Bone marrow (tissue), 2 donors: ENCODE measurements around the gene MACROH2A2.
"Not testable (repeated sequence)": the region's sequence is repeated elsewhere in the genome, so short reads cannot be mapped to it uniquely, and the experiment has no call there.

Experiments used
- DNase-seq, 2 donors: peaks; one replicate each; lab custom pipeline; 2025; lab: John Stamatoyannopoulos, UW

Gene MACROH2A2

DNA sequence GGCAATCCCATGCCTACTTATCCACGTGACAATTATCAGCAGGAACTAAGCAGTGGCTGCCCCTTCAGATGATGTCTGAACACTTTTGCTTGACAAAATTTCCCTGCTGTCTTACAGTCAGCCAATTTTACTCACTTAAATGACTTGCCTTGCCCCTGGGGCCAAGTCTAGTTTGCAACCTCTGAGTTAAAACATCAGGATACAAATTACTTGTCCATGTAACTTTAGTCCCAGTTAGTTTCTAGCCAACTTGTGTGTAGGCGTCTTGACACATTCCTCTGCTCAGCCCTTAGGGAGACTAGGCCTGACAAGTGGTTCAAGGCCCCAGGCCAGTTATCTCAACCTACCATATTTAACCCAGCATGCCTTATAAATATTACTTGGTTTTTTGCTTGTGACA lies 105.5 kb downstream of the MACROH2A2 start:
- DNase-seq: no peak

DNA sequence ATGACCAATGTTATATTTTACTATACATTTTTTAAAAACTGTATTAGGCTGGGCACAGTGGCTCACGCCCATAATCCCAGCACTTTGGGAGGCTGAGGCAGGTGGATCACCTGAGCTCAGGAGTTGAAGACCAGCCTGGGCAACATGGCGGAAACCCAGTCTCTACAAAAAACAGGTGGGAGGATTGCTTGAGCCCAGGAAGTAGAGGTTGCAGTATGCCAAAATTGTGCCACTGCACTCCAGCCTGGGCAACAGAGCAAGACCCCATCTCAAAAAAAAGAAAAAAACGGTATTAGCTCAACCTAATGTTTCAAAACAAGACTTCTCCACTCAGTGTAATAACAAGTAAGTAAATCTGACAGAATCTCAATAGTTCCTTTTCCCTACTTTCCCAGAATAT lies 106.7 kb downstream of the MACROH2A2 start:
- DNase-seq: not testable (repeated sequence)

DNA sequence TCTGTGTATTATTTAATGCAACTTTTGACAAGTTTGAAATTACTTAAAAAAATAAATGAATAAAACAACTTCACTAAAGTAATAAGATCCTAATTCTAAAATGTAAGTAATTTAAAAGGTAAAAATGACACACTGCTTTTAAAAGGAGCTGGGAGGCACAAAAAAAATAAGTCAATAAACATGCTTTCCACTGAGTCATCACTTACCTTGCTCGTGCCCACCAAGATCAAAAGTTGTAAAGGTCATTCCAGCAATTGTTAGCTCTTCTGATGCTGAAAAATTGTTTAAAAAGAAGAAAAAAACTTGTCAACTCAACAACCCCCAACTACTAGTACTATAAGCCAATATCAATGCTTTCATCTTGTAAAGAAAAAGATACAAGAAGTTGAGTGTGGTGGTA lies 108.2 kb downstream of the MACROH2A2 start:
- DNase-seq: no peak
